HG03135 (cell line): ENCODE data around the gene ALDH6A1.
"Not testable (repeated sequence)": the region's sequence is repeated elsewhere in the genome, so short reads cannot be mapped to it uniquely, and the experiment has no call there.

Source experiments
- ATAC-seq: cut with Tn5 transposase; IDR thresholded peaks from one replicate; pipeline ENCODE4 v1.9.1; 2021; ENCODE audit warnings: mild to moderate bottlenecking, moderate library complexity; ENCODE audit not compliant: unreplicated experiment

Gene ALDH6A1

GRCh38 chr14:74084277-74085046 lies at the start of gene ALDH6A1, which contains the start of gene LIN52:
TSS of gene ALDH6A1 (minus strand) at chr14:74084453. CDS start at chr14:74084394, 59 bp downstream.
TSS of gene LIN52 (plus strand) at chr14:74084956. CDS start at chr14:74084975, 19 bp downstream.
- ATAC-seq = peak; percentile 88

GRCh38 chr14:74127634-74128033 lies 43.4 kb upstream of the ALDH6A1 start:
- ATAC-seq = no peak

- no peak for ATAC-seq
Measured at GRCh38 chr14:74126315-74127013, 42.2 kb upstream of the ALDH6A1 start.

- not testable (repeated sequence) for ATAC-seq
Measured at GRCh38 chr14:74125487-74125886, 41.2 kb upstream of the ALDH6A1 start.

GRCh38 chr14:74111395-74112216 lies 27.4 kb upstream of the ALDH6A1 start:
- not testable (repeated sequence) for ATAC-seq

- no peak for ATAC-seq
Measured at GRCh38 chr14:74109369-74109768, 25.1 kb upstream of the ALDH6A1 start.

GRCh38 chr14:74105381-74105780 lies 21.1 kb upstream of the ALDH6A1 start:
- no peak for ATAC-seq

- ATAC-seq = no peak
Measured at GRCh38 chr14:74089251-74090020, 5.2 kb upstream of the ALDH6A1 start.

- no peak for ATAC-seq
Measured at GRCh38 chr14:74085828-74086227, 1.6 kb upstream of the ALDH6A1 start.

GRCh38 chr14:74085047-74085637 lies 889 bp upstream of the ALDH6A1 start:
- ATAC-seq = peak; percentile 2

- ATAC-seq = peak; percentile 8
Measured at GRCh38 chr14:74083784-74084276, 423 bp downstream of the ALDH6A1 start.

GRCh38 chr14:74083161-74083560 lies 1.1 kb downstream of the ALDH6A1 start:
- no peak for ATAC-seq

- ATAC-seq = no peak
Measured at GRCh38 chr14:74081491-74081890, 2.8 kb downstream of the ALDH6A1 start.

GRCh38 chr14:74080820-74081460 lies 3.3 kb downstream of the ALDH6A1 start:
- ATAC-seq = no peak

- no peak for ATAC-seq
Measured at GRCh38 chr14:74077401-74077800, 6.9 kb downstream of the ALDH6A1 start.

- no peak for ATAC-seq
Measured at GRCh38 chr14:74065746-74066575, 18.3 kb downstream of the ALDH6A1 start.

- no peak for ATAC-seq
Measured at GRCh38 chr14:74064883-74065282, 19.4 kb downstream of the ALDH6A1 start.

- no peak for ATAC-seq
Measured at GRCh38 chr14:74064426-74064825, 19.8 kb downstream of the ALDH6A1 start.

GRCh38 chr14:74062809-74063150 lies 21.5 kb downstream of the ALDH6A1 start:
- no peak for ATAC-seq
